AG09319 (cell line): ENCODE data around the gene SH3BP2.
A peak's percentile ranks its signal among the peaks of the same experiment; 100 is the strongest.

ENCODE experiments used
- DNase-seq: peaks from one replicate; pipeline ENCODE4 v3.0.0-alpha.2; 2010; ENCODE audit warnings: low read depth; ENCODE audit errors: extremely low read depth
- CTCF ChIP-seq: IDR thresholded peaks from 2 replicates; pipeline ENCODE4 v1.5.1; 2011; ENCODE audit warnings: low read depth, mild to moderate bottlenecking, inconsistent platforms, low read length, moderate library complexity

Gene SH3BP2

GRCh38 chr4:2750719-2751605 is 41.9 kb upstream of the SH3BP2 start:
- DNase-seq: no peak
- TF ChIP-seq CTCF: no peak

GRCh38 chr4:2753436-2753835 is 39.4 kb upstream of the SH3BP2 start:
- TF ChIP-seq CTCF: no peak
- DNase-seq: no peak

GRCh38 chr4:2754848-2755819 is 37.8 kb upstream of the SH3BP2 start:
- no peak for DNase-seq
- TF ChIP-seq CTCF: no peak

- no peak; the same call in 1 of the 2 replicates for TF ChIP-seq CTCF
- peak; percentile 55 for DNase-seq
These were observed 36.8 kb upstream of the SH3BP2 start, which contains the start of gene TNIP2 for GRCh38 chr4:2755821-2756690. Gene TNIP2 (minus strand): TSS chr4:2756336. CDS start chr4:2756289, 47 bp downstream.

GRCh38 chr4:2756691-2757350 is 36.1 kb upstream of the SH3BP2 start:
- DNase-seq: no peak
- TF ChIP-seq CTCF: no peak

DNA sequence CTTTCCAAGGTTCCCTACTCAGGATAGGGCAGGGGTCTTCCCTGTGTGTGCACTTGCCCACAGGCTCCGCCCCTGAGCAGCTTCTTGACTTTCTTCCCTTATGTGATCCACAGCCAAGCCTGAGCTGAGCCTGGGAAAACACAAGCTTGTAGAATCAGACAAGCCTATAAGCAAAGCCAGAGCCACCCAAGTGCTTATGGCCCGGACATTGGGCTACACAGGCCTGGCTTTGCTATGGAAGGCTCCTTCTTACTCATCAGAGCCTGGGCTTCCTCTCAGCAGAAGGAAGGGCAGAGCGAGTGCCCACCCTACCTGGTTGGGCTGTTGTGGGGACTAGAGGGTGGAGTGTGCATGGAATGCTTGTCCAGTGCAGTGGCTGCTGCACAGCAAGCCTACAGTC is 35.5 kb upstream of the SH3BP2 start:
- DNase-seq: no peak
- TF ChIP-seq CTCF: no peak
